ENCODE measurements around the gene NPR1.
"Not testable (repeated sequence)": the region's sequence is repeated elsewhere in the genome, so short reads cannot be mapped to it uniquely, and the experiment has no call there.

The NPR1 gene

DNA sequence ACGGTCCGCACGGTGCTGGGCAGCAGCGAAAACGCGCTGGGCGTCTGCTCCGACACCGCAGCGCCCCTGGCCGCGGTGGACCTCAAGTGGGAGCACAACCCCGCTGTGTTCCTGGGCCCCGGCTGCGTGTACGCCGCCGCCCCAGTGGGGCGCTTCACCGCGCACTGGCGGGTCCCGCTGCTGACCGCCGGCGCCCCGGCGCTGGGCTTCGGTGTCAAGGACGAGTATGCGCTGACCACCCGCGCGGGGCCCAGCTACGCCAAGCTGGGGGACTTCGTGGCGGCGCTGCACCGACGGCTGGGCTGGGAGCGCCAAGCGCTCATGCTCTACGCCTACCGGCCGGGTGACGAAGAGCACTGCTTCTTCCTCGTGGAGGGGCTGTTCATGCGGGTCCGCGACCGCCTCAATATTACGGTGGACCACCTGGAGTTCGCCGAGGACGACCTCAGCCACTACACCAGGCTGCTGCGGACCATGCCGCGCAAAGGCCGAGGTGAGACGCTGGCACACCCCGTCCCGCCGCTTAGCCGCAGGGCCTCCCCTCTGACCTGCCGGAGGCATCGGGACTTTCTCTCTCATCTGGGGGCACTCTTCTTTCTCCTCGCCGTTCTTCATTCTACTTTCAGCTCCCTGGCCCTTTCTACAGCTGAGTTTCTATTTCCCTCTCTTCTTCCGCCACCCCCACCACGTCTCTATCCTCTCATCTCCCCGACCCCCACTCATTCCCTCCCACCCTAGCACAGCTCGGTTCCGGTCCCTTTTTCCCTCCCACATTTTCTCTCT, 1.0 kb downstream of the NPR1 start:
- no peak for DNase-seq

DNA sequence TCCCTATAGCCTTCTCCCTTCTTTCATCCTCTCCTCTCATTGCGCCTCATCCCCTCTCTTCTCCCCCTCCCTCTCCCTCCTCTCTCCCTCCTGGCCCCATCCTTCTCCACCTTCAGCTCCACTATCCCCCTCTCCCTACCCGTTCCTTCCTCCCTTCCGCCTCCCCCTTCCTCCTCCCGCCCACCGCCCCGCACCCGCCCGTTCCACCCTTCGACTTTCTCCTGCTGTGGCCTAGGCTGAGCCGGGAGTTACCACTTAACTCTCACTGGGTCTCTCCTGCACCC, 1.6 kb downstream of the NPR1 start:
- DNase-seq: no peak

DNA sequence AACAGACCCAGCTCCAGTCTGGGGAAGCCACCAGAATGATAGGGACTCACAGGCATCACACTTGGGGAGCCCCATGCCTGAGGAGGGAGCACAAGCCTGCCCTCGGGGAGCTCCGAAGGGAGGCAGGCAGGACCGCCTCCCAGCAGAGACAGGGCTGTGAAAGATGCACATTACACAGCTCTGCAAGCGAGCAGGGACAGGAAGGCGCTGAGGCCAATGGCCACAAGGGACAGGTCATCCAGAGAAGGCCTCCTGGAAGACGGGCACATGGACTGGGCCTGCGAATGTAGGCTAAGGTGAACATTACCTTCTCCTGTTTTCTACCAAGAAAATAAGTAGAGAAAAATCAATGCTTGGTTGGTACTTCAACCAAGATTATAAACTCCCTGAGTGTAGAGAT, 4.2 kb downstream of the NPR1 start:
- DNase-seq: no peak

DNA sequence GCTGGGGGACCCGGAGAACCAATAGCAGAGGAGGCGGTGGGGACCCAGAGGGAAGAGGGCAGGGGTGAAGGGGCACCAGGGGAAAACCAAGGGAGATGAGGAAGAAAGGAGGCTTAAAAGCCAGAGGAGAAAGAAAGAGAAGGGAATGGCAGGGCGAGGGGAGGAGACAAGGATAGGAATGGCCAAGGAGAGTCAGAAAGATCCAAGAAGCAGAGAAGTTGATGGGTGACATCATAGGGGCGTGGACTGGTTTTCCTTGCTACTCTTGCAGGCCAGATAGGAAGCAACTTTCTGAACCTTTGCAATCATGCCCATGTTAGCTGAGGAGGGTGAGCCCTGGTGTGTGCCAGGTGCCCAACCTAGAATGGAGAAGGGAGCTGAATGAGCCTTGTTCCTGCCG, 5.4 kb downstream of the NPR1 start:
- no peak for DNase-seq

DNA sequence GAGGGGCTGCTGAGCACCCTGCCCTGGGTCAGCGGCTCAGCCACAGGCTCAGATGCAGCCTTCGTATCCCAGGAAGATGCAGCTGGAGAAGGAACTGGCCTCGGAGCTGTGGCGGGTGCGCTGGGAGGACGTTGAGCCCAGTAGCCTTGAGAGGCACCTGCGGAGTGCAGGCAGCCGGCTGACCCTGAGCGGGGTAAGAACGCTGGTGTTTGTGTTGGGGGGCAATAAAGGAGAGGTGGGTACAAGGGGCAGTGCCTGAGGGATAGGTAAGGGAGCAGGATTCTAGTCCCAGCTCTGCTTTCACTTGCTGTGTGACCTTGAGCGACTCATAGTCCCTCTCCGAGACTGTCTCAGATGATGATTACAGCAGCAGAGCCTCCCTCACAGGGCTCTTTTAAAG, 6.4 kb downstream of the NPR1 start:
- no peak for DNase-seq

DNA sequence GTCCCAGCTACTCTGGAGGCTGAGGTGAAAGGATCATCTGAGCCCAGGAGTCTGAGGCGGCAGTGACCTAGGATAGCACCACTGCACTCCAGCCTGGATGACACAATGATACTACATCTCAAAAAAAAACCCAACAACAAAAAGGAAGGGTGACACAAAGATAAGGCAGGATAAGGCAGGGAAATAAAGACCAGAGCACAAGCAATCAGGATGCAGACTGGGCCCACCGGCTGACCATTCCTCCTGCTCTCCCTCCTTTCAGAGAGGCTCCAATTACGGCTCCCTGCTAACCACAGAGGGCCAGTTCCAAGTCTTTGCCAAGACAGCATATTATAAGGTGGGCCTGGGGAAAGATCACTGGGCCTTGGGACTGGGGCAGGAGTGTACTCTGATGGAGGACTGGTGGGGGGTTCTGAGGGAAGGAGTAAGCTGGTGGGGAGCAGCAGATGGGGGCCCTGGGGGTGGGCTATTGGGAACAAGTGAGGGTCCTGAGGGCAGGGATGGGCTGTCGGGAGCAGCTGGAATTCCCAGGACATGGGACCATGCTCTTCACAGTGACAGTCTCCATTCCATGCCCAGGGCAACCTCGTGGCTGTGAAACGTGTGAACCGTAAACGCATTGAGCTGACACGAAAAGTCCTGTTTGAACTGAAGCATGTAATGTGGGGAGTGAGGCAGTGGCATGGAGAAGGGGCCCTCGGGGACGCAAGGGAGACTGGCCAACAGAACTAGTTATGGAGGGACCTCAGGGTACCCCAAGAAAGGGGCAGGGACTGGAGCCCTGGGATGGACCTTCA, 7.3 kb downstream of the NPR1 start:
- no peak for DNase-seq

DNA sequence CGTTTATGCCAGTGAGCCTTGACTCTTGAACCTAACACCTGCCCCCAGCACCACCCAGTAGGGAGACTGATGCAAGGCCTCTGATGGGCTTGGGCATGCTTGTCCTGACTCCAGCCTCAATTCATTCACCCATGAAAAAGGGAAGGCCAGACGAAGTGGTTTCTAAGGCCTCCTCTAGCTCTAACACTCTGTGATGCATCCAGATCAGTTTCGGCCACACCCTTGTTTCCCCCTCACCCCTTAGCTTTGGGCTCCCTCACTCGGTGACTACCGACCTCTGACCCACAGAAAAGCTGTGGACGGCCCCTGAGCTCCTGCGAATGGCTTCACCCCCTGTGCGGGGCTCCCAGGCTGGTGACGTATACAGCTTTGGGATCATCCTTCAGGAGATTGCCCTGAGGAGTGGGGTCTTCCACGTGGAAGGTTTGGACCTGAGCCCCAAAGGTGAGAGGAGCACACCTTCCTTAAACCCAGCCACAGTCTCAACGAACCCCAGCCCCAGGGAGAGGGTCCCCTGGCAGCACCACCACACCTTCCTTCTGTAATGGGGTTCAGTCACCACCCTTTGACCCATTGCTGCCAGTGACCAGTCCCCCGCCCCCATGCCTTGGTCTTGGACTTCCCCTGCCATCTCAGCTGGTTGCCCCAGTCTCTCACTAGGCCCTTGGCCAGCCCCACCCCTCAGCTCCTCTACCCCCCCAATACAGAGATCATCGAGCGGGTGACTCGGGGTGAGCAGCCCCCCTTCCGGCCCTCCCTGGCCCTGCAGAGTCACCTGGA, 9.0 kb downstream of the NPR1 start:
- no peak for DNase-seq

DNA sequence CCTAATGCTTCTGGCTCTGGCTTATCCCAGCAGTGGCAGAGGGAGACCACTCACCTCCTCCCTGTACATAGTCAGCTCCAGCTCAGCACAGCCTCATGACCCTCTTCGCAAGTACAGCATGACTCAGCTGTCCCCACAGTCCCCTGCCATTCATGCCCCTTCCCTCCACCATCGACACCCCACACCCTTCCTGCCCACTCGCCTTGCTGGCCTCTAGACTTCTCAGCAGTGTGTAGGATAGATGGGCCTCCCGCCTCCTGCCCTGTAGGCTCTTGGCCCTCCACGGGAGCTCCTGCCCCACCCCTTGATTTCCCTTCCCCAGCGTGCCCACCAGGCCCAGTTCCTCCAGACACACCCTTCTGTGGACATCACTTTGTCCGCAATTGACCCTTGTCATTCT, 9.8 kb downstream of the NPR1 start:
- no peak for DNase-seq

DNA sequence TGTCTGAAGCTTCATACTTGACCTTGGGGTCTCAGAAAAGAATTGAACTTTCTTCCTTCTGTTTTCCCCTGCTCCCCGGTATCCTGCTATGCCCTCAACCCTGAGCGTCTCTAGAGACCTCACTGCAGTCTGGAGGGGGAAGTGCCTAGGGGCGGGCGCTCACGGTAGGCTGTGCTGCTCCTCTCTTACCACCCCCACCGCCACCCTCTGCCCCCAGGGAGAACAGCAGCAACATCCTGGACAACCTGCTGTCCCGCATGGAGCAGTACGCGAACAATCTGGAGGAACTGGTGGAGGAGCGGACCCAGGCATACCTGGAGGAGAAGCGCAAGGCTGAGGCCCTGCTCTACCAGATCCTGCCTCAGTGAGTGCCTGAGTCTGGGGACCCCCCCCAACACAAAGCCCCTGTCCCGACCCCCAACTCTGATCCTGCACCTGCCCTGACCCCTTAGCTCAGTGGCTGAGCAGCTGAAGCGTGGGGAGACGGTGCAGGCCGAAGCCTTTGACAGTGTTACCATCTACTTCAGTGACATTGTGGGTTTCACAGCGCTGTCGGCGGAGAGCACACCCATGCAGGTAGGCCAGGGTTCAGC, 10.3 kb downstream of the NPR1 start:
- no peak for DNase-seq

DNA sequence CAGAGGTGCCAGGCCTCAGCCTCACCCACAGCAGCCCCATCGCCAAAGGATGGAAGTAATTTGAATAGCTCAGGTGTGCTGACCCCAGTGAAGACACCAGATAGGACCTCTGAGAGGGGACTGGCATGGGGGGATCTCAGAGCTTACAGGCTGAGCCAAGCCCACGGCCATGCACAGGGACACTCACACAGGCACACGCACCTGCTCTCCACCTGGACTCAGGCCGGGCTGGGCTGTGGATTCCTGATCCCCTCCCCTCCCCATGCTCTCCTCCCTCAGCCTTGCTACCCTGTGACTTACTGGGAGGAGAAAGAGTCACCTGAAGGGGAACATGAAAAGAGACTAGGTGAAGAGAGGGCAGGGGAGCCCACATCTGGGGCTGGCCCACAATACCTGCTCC, 15.0 kb downstream of the NPR1 start:
- DNase-seq: no peak

DNA sequence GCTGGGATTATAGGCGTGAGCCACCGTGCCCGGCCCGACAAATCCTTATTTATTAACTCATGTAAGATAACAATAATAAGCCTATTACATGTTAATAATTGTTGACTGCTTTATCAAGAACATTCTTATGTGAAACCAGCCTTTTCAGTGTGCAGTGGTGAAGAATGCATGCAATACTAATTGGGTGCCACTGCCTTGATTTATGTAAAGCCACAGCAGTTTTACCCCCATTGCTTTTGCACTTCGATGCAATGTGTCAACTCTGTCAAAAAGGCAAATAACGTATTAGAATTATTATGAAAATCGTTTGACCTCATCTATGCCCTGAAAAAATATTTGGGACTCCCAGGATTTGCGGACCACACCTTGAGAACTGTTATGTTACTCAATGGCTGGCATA, 18.3 kb downstream of the NPR1 start:
- DNase-seq: no peak

DNA sequence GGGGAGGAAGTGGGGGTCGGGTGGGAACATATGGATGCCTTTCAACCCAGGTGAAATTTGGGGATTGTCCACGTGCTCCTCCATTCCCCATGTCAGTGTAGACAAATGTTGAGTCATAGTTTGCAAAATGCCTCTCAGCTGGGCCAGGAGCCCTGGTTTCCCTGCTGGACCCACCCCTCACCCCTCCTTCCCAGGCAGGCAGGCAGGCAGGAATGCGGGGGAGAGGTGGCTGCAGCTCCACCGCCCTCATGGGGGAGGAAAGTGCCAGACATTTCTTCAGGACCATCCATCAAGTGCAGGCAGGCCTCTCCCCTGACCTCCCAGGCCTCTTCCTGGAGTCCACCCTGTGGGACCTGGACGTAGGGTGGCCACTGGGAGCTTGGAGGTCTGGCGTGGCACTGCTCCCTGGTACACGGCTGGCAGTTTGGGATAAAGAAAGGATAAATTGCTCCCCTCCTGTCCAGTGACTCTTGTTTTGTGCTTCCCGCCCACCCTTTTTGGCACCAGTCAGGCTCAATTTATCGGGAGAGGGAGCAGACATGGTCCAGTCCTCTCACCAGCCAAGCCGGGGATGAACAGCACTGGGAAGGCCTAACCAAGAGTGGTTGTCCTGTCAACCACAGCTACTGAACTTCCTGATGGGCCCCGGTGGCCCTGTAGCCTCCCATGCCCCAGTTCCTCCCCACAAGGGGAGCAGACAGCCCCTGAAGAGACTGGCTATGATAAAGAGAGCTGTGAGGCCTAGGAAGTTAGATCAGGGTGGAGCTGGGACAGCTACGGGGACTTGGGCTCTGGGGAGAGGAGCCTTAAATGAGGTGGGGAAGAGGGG, 18.9 kb downstream of the NPR1 start:
- DNase-seq: no peak

DNA sequence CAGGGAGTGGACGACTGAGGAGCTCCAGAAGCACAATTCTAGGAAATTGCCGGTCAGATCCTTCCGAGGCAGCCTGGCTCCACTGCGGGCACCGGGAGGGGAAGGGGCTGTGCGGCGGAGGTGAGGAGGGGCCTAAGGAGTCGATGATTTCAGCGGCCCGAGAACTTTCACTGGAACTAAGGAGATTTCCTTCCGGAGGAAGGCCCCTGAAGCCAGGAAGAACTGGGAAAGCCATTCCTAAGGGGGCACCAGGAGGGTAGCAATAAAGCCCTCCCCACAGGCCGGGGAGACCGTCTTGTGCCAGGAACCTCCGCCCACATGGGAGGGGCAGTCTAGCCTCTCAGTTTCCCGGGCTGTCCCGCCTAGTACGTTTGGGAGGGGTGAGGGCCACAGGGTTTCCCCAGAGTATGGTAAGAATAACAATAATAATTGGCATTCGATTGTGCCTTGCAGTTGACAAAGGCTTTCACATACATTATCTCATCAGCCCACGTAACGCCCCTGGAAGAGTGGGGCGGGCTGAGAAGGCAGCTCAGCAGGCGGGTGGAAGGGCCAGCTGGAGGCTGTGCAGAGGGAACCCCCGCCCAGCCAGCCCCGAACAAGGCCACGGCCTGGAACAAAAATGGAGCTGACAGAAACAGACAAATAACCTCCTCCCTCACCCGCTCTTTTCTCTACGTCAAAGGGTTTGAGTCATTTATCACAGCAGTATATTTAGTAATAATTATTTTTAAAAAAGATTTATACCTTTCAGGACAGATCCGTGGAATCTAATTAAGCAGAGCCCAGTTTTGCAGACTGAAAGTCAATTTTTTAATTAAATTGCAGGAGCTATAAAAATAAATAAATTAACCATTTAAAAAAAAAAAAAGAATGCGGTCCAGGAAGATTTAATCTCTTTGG, 19.8 kb downstream of the NPR1 start:
- DNase-seq: peak in 5 of 56 donors; percentile 2 to 51 (median 15)

DNA sequence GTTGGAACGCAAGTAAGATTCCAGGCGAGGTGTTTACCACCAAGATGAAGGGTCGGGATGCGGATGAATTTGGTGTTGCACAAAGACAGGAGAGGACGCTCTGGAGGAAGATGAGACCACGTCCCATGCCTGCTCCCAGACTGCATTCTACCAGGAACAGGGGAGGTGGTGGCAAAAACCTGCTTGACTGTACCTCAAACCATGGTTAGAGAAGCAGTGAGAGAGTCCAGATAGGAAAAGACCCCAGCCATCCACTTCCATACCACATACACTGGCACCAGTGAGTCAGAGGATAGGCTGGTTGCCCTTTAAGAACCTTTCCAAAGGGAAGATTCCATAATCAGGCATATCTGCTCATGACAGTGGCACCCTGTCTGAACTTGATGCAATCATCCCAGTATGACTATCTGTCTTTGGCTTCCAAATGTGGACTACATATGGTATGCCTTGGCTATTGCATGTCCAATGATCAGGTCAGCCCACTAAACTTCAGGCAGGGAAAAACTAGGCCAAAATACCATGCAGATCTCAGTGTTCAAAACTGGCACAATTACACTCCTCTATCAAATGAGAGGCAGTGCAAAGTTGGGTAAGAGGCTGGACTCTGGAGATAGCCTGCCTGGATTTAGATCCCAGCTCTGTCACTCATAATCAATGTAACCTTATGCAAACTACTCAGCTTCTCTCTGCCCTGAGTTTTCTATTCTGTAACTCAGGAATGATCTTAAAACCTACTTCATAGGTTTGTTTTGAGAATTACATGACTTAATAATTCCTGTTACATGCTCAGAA, 20.6 kb downstream of the NPR1 start:
- DNase-seq: no peak

DNA sequence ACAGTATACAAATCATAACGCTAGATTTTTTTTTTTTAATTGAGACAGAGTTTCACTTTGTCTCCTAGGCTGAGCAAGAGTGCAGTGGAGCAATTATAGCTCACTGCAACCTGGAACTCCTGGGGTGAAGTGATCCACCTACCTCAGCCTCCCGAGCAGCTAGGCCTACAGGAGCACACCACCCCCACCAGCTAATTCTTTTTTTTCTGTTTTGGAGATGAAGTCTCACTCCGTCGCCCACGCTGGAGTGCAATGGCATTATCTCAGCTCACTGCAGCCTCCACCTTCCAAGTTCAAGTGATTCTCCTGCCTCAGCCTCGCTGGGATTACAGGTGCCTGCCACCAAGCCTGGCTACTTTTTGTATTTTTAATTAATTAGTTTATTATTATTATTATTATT, 21.3 kb downstream of the NPR1 start:
- DNase-seq: no peak

DNA sequence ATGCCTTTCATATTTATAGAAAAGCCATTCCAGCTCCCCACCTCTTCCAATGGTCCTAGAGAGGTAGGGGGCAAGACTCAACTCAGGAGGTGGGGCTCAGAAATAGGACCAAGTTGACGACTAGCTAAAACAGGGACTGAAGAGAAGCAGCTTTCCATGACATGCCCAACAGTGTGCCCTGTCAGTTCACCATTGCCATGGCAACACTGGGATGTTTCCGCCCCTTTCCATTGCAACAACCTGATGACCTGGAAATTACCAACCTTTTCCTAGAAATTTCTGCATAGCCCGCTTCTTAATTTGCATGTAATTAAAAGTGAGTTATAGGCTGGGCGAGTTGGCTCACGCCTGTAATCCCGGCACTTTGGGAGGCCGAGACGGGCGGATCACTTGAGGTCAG, 27.0 kb downstream of the NPR1 start:
- DNase-seq: no peak

DNA sequence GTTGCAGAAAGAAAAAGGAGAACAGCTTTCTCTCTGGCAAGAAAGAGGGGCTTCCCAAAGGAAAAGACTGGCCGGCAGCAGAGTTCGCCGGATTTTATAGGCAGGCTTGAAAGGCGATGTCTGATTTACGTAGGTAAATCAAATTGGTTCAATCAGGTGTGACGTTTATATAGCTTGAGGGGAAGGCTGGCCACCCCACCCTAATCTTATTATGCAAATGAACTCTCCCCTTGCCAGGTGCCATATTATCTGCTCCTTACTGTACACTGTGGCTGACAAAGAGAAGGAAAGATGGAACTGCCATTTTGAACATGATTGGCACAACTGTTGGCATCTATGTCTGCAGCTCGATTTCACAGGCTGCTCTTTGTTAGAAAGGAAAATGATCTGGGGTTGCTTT, 32.5 kb downstream of the NPR1 start:
- DNase-seq: no peak

DNA sequence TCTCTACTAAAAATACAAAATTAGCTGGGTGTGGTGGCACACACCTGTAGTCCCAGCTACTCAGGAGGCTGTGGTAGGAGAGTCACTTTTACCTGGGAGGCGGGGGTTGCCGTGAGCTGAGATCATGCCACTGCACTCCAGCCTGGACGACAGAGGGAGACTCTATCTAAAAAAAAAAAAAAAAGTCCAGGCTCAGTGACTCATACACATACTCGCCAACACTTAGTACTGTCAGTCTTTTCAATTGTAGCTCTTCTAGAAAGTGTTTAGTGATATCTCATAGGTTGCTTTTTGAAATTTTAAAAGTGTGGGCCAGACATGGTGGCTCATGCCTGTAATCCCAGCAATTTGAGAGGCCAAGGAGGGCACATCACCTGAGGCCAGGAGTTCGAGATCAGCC, 37.7 kb downstream of the NPR1 start:
- DNase-seq: not testable (repeated sequence)

DNA sequence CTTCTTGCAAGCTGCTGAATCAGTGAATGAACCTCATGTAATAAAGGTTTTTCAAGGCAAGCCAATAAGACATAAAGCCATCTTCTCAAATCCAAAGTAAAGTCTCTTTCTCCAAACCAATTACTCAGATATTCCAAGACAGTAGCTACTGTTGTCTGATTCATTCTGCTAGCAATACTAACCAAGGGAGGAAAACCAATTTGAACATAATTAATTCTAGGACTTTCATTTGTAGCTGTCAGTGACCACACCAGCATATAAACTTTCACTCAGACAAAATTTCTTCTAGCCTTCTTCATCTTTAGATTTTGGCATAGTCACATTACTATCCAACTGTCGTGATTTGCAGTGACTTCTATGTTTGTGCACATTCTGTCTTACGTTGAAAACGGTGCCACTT, 38.8 kb downstream of the NPR1 start:
- no peak for DNase-seq
